GM23338 (cell line): ENCODE results near the gene CST9. TPM values are rescaled to one million over a fixed set of nuclear protein-coding genes. Genes with fewer than 3 reads are reported as not detected.

ENCODE experiments used
- ATAC-seq: fragments of 200-7000 bp; cut with Tn5 transposase; 3 replicates; pipeline ENCODE4 v1.9.1; 2020
- DNase-seq: peaks from one replicate; pipeline ENCODE4 v3.0.0-alpha.2; 2015; ENCODE audit warnings: low spot score
- H2AFZ ChIP-seq: fragments of 200-600 bp; sonication (generic); 2 replicates; pipeline ENCODE4 v1.8.0; 2016; ENCODE audit warnings: antibody characterized with exemption, mild to moderate bottlenecking, moderate library complexity
- H3F3A ChIP-seq: fragments of 200-600 bp; sonication (generic); replicated peaks from 2 replicates; pipeline ENCODE4 v1.8.0; 2017; ENCODE audit warnings: antibody characterized with exemption, mixed run types, low read depth
- H3K27ac ChIP-seq: fragments of 200-600 bp; sonication (generic); 2 replicates; pipeline ENCODE4 v1.6.1; 2016; ENCODE audit warnings: low read depth
- H3K27me3 ChIP-seq: fragments of 200-600 bp; sonication (generic); 2 replicates; pipeline ENCODE4 v1.8.0; 2016; ENCODE audit warnings: mild to moderate bottlenecking, mixed run types, moderate library complexity; ENCODE audit not compliant: insufficient read depth
- H3K36me3 ChIP-seq: fragments of 200-600 bp; sonication (generic); 2 replicates; pipeline ENCODE4 v1.8.0; 2016; ENCODE audit warnings: mild to moderate bottlenecking; ENCODE audit not compliant: insufficient read depth
- H3K4me1 ChIP-seq: fragments of 200-600 bp; sonication (generic); 2 replicates; pipeline ENCODE4 v1.8.0; 2016; ENCODE audit warnings: mild to moderate bottlenecking, moderate library complexity; ENCODE audit not compliant: insufficient read depth
- H3K4me2 ChIP-seq: fragments of 200-600 bp; sonication (generic); 2 replicates; pipeline ENCODE4 v1.7.1; 2017; ENCODE audit warnings: mixed run types
- H3K4me3 ChIP-seq: fragments of 200-600 bp; sonication (generic); 2 replicates; pipeline ENCODE4 v1.6.1; 2016; ENCODE audit warnings: mixed run types
- H3K79me2 ChIP-seq: fragments of 200-600 bp; sonication (generic); replicated peaks from 2 replicates; pipeline ENCODE4 v1.8.0; 2017; ENCODE audit warnings: mild to moderate bottlenecking; ENCODE audit not compliant: insufficient read depth
- H3K9me2 ChIP-seq: fragments of 200-600 bp; sonication (generic); 2 replicates; pipeline ENCODE4 v1.8.0; 2017; ENCODE audit not compliant: insufficient read depth
- H4K20me1 ChIP-seq: fragments of 200-600 bp; sonication (generic); replicated peaks from 2 replicates; pipeline ENCODE4 v1.8.0; 2017; ENCODE audit warnings: mild to moderate bottlenecking; ENCODE audit not compliant: insufficient read depth
- H3K27ac Mint-ChIP-seq: 2 replicates; pipeline ENCODE4 v1.8.0; 2020; ENCODE audit warnings: inconsistent platforms, mild to moderate bottlenecking, moderate library complexity, mixed read lengths
- H3K27me3 Mint-ChIP-seq: 3 replicates; pipeline ENCODE4 v1.8.0; 2022; ENCODE audit warnings: low read depth, mild to moderate bottlenecking, moderate library complexity, mixed read lengths, inconsistent platforms; ENCODE audit not compliant: insufficient read depth, poor library complexity
- H3K36me3 Mint-ChIP-seq: 3 replicates; pipeline ENCODE4 v1.8.0; 2021; ENCODE audit warnings: low read depth, mild to moderate bottlenecking, inconsistent platforms, moderate library complexity, mixed read lengths
- H3K4me1 Mint-ChIP-seq: 3 replicates; pipeline ENCODE4 v1.8.0; 2020; ENCODE audit warnings: mild to moderate bottlenecking, inconsistent platforms, mixed read lengths
- H3K4me3 Mint-ChIP-seq: 3 replicates; pipeline ENCODE4 v1.8.0; 2021; ENCODE audit warnings: moderate library complexity, mild to moderate bottlenecking, inconsistent platforms, mixed read lengths
- H3K9me3 Mint-ChIP-seq: 3 replicates; pipeline ENCODE4 v1.8.0; 2020; ENCODE audit warnings: moderate library complexity, mild to moderate bottlenecking, inconsistent platforms, mixed read lengths
- CREB1 ChIP-seq: fragments of 250-450 bp; sonication (Bioruptor Pico); IDR thresholded peaks from 2 replicates; pipeline ENCODE4 v1.5.0; 2020; ENCODE audit warnings: low read depth, mild to moderate bottlenecking, moderate library complexity
- CTCF ChIP-seq, 2 experiments: fragments of 200-600 bp in 1 of 2; sonication (generic) in 1 of 2; conservative IDR thresholded peaks; 2 replicates each; pipeline versions ENCODE4 v1.5.1 to v1.6.1; 2016 to 2017; ENCODE audit warnings: antibody characterized with exemption in 2 of 2, low read depth in 2 of 2, mild to moderate bottlenecking in 2 of 2, moderate library complexity in 1 of 2
- ETS1 ChIP-seq: IDR thresholded peaks from 2 replicates; pipeline ENCODE4 v1.6.1; 2016; ENCODE audit warnings: antibody characterized with exemption
- EZH2 ChIP-seq: fragments of 200-600 bp; sonication (generic); IDR thresholded peaks from one replicate; pipeline ENCODE4 v1.8.0; 2017; ENCODE audit warnings: antibody characterized with exemption, mild to moderate bottlenecking, low read depth; ENCODE audit not compliant: unreplicated experiment
- EZH2phosphoT487 ChIP-seq: fragments of 200-600 bp; sonication (generic); IDR thresholded peaks from one replicate; pipeline ENCODE4 v1.8.1; 2018; ENCODE audit warnings: antibody characterized with exemption; ENCODE audit not compliant: unreplicated experiment
- NANOG ChIP-seq: IDR thresholded peaks from 2 replicates; pipeline ENCODE4 v1.6.1; 2016; ENCODE audit warnings: antibody characterized with exemption, borderline replicate concordance
- POLR2AphosphoS5 ChIP-seq: IDR thresholded peaks from 2 replicates; pipeline ENCODE4 v1.6.1; 2016; ENCODE audit warnings: antibody characterized with exemption, low read depth
- REST ChIP-seq: IDR thresholded peaks from one replicate; pipeline ENCODE4 v1.6.1; 2018; ENCODE audit warnings: antibody characterized with exemption; ENCODE audit not compliant: unreplicated experiment
- STAT1 ChIP-seq: IDR thresholded peaks from one replicate; pipeline ENCODE4 v1.6.1; 2016; ENCODE audit warnings: antibody characterized with exemption; ENCODE audit not compliant: unreplicated experiment
- ZNF331 ChIP-seq: fragments of 250-450 bp; sonication (Bioruptor Pico); IDR thresholded peaks from 2 replicates; pipeline ENCODE4 v1.5.0; 2020; ENCODE audit warnings: low read depth, mild to moderate bottlenecking, moderate library complexity
- polyA plus RNA-seq: library from polyadenylated mRNA; unstranded; fragments of >200 nt; fragmentation: Nextera tagmentation; extraction: Ambion mirVana; gene quantifications from 2 replicates; pipeline ENCODE4 v1.2.1, GENCODE V29; 2016
- total RNA-seq: library from RNA; depleted of rRNA; stranded (reverse); fragments of >200 nt; shearing (Covaris generic); gene quantifications from 2 replicates; pipeline ENCODE4 v1.2.3, GENCODE V29; 2014

Gene CST9
- total and polyA plus RNA-seq, 2 experiments from 2014 or later, result not detected

- no peak for TF ChIP-seq REST
- no peak for TF ChIP-seq CTCF (conservative IDR thresholded peaks at IDR 0.05; ENCODE audit: low read depth in 2 of 2)
- no peak for TF ChIP-seq STAT1
- no peak for TF ChIP-seq ZNF331 (CRISPR knock-in tag)
- no peak for TF ChIP-seq EZH2
Measured at GRCh38 chr20:23654717-23655116, 49.0 kb upstream of the CST9 start (continued).

- Histone ChIP-seq H3K36me3 (no peaks in the 10 kb centered on the region), H3K9me2 (no peaks in the 10 kb centered on the region), H3K4me3 (no peak overlapping the region), H3F3A (no peaks in the 10 kb centered on the region), H3K27ac (no peak overlapping the region), H2AFZ (no peak overlapping the region), H3K4me1 (no peaks in the 10 kb centered on the region), H4K20me1 (no peaks in the 10 kb centered on the region), H3K4me2 (no peak overlapping the region), H3K79me2 (no peaks in the 10 kb centered on the region), H3K27me3 (no peaks in the 10 kb centered on the region)
- H3K9me3 Mint-ChIP-seq, result no peaks in the 10 kb centered on the region; the same call in 2 of the 3 replicates
- H3K4me1 Mint-ChIP-seq, result peaks cover 5% of the 10 kb centered on the region; the same call in 2 of the 3 replicates
- H3K27ac Mint-ChIP-seq, result no peak overlapping the region
- H3K4me3 Mint-ChIP-seq, result no peak overlapping the region
- ATAC-seq (no peak), DNase-seq (no peak)
- H3K27me3 Mint-ChIP-seq, result peaks cover 4% of the 10 kb centered on the region
- no peaks in the 10 kb centered on the region for H3K36me3 Mint-ChIP-seq
- TF ChIP-seq EZH2phosphoT487, result no peak
- TF ChIP-seq STAT1, result no peak
- no peak for TF ChIP-seq POLR2AphosphoS5
- no peak for TF ChIP-seq NANOG
- TF ChIP-seq REST, result no peak
- TF ChIP-seq CTCF (conservative IDR thresholded peaks at IDR 0.05; ENCODE audit: low read depth in 2 of 2), result no peak
- no peak for TF ChIP-seq CREB1 (CRISPR knock-in tag)
- no peak for TF ChIP-seq ETS1
- TF ChIP-seq EZH2, result no peak
- TF ChIP-seq ZNF331 (CRISPR knock-in tag), result no peak
Measured at GRCh38 chr20:23654000-23654399, 48.3 kb upstream of the CST9 start.
